SIG-M5 treated with dmso at 0.1 percent for 504 hours (cell line): ENCODE measurements around the gene CUL4A.
A peak's percentile ranks its signal among the peaks of the same experiment; 100 is the strongest.
"Not testable (repeated sequence)": the region's sequence is repeated elsewhere in the genome, so short reads cannot be mapped to it uniquely, and the experiment has no call there.

ENCODE experiments used
- DNase-seq: peaks from one replicate; lab custom pipeline; 2025; ENCODE audit not compliant: unreplicated experiment; lab: John Stamatoyannopoulos, UW

CUL4A gene

GRCh38 chr13:113233101-113233500 is 23.7 kb downstream of the CUL4A start:
- DNase-seq = no peak

GRCh38 chr13:113238536-113238935 is 29.1 kb downstream of the CUL4A start:
- DNase-seq = no peak

GRCh38 chr13:113239357-113239756 is 29.9 kb downstream of the CUL4A start:
- no peak for DNase-seq

- no peak for DNase-seq
Measured at GRCh38 chr13:113239986-113240385, 30.6 kb downstream of the CUL4A start.

- DNase-seq = not testable (repeated sequence)
Measured at GRCh38 chr13:113241623-113242022, 32.2 kb downstream of the CUL4A start.

GRCh38 chr13:113243847-113244246 is 34.4 kb downstream of the CUL4A start:
- DNase-seq = no peak

GRCh38 chr13:113245849-113246796 is 36.7 kb downstream of the CUL4A start:
- no peak for DNase-seq

- DNase-seq = no peak
Measured at GRCh38 chr13:113252516-113253095, 43.2 kb downstream of the CUL4A start.

GRCh38 chr13:113257908-113258307 is 48.5 kb downstream of the CUL4A start:
- not testable (repeated sequence) for DNase-seq

- peak; percentile 47 for DNase-seq
Measured at GRCh38 chr13:113258321-113259054, 49.1 kb downstream of the CUL4A start.

GRCh38 chr13:113260996-113261395 is 51.6 kb downstream of the CUL4A start:
- no peak for DNase-seq

GRCh38 chr13:113263016-113263415 is 53.6 kb downstream of the CUL4A start:
- DNase-seq = not testable (repeated sequence)

- no peak for DNase-seq
Measured at GRCh38 chr13:113267642-113268405, 58.4 kb downstream of the CUL4A start.

- DNase-seq = no peak
Measured at GRCh38 chr13:113272031-113272430, 62.6 kb downstream of the CUL4A start.

GRCh38 chr13:113272701-113273181 is 63.3 kb downstream of the CUL4A start:
- peak; percentile 84 for DNase-seq

- no peak for DNase-seq
Measured at GRCh38 chr13:113273321-113273720, 63.9 kb downstream of the CUL4A start.

GRCh38 chr13:113273851-113274590 is 64.6 kb downstream of the CUL4A start:
- peak; percentile 75 for DNase-seq

- DNase-seq = no peak
Measured at GRCh38 chr13:113274721-113275120, 65.3 kb downstream of the CUL4A start.

- peak; percentile 46 for DNase-seq
Measured at GRCh38 chr13:113275387-113275786, 66.0 kb downstream of the CUL4A start.

- no peak for DNase-seq
Measured at GRCh38 chr13:113280126-113280525, 70.7 kb downstream of the CUL4A start.
